Measurements from ENCODE around the gene BTBD3.

The BTBD3 gene

GRCh38 chr20:11901127-11901526 is 16.6 kb upstream of the BTBD3 start:
- no peak for TF ChIP-seq CTCF (IDR thresholded peaks at IDR 0.05)
- Histone ChIP-seq H3K36me3 (ENCODE audit: control insufficient read depth, insufficient read depth, low read length) (no peaks in the 10 kb centered on the region), H3K27me3 (ENCODE audit: control insufficient read depth, insufficient read depth, low read length) (no peaks in the 10 kb centered on the region), H3K4me1 (peaks cover 6% of the 10 kb centered on the region), H3K27ac (no peak overlapping the region), H3K9ac (no peak overlapping the region), H3K79me2 (peaks cover 52% of the 10 kb centered on the region), H3K9me3 (ENCODE audit: control insufficient read depth, low read length) (no peaks in the 10 kb centered on the region), H3K4me2 (ENCODE audit: low read length) (no peak overlapping the region), H3K4me3 (ENCODE audit: low read depth, low read length) (no peak overlapping the region), H2AFZ (no peak overlapping the region)

DNA sequence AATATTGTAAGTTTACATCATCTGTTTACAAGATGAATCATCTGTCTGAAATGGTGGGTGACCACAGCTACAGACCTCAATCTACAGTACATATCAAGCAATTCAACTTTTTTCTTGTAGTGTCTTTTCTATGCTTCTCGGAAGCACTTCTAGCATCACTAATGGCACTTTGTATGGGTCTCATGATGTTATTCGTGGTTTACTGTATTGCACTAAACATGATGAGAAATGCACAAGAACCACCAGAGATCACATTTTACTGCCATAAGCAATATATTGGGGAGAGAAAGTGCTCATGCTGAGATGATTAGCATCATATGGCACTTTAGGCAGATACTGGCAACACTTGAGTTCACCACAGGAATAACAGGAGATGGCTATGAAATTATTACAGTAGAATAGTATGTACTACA is 15.4 kb upstream of the BTBD3 start:
- no peak overlapping the region for H3K4me2 ChIP-seq (ENCODE audit: low read length)
- no peak overlapping the region for H3K9ac ChIP-seq
- TF ChIP-seq CTCF (IDR thresholded peaks at IDR 0.05) = no peak
- peaks cover 58% of the 10 kb centered on the region for H3K79me2 ChIP-seq
- H2AFZ ChIP-seq = no peak overlapping the region
- no peaks in the 10 kb centered on the region for H3K9me3 ChIP-seq (ENCODE audit: control insufficient read depth, low read length)
- H3K27ac ChIP-seq = no peak overlapping the region
- H3K27me3 ChIP-seq (ENCODE audit: control insufficient read depth, insufficient read depth, low read length) = no peaks in the 10 kb centered on the region
- H3K36me3 ChIP-seq (ENCODE audit: control insufficient read depth, insufficient read depth, low read length) = no peaks in the 10 kb centered on the region
- H3K4me3 ChIP-seq (ENCODE audit: low read depth, low read length) = no peak overlapping the region
- H3K4me1 ChIP-seq = peaks cover 2% of the 10 kb centered on the region

- TF ChIP-seq CTCF (IDR thresholded peaks at IDR 0.05) = no peak
- Histone ChIP-seq H3K27ac (no peak overlapping the region), H3K79me2 (peaks cover 57% of the 10 kb centered on the region)
These were observed 12.1 kb upstream of the BTBD3 start for GRCh38 chr20:11905460-11906179.

GRCh38 chr20:11906626-11907480 is 10.8 kb upstream of the BTBD3 start:
- Histone ChIP-seq H3K4me2 (ENCODE audit: low read length) (no peak overlapping the region), H3K27ac (no peak overlapping the region), H3K4me1 (peaks cover 2% of the 10 kb centered on the region), H3K9me3 (ENCODE audit: control insufficient read depth, low read length) (no peaks in the 10 kb centered on the region), H3K27me3 (ENCODE audit: control insufficient read depth, insufficient read depth, low read length) (no peaks in the 10 kb centered on the region), H3K9ac (no peak overlapping the region), H3K4me3 (ENCODE audit: low read depth, low read length) (no peak overlapping the region), H2AFZ (no peak overlapping the region), H3K79me2 (peaks cover 54% of the 10 kb centered on the region), H3K36me3 (ENCODE audit: control insufficient read depth, insufficient read depth, low read length) (no peaks in the 10 kb centered on the region)
- TF ChIP-seq CTCF (IDR thresholded peaks at IDR 0.05) = no peak

More at GRCh38 chr20:11905460-11906179, 12.1 kb upstream of the BTBD3 start:
- no peaks in the 10 kb centered on the region for H3K27me3 ChIP-seq (ENCODE audit: control insufficient read depth, insufficient read depth, low read length)
- H3K4me2 ChIP-seq (ENCODE audit: low read length) = no peak overlapping the region
- H3K4me1 ChIP-seq = peaks cover 2% of the 10 kb centered on the region
- H3K4me3 ChIP-seq (ENCODE audit: low read depth, low read length) = no peak overlapping the region
- no peaks in the 10 kb centered on the region for H3K9me3 ChIP-seq (ENCODE audit: control insufficient read depth, low read length)
- H2AFZ ChIP-seq = no peak overlapping the region
- no peaks in the 10 kb centered on the region for H3K36me3 ChIP-seq (ENCODE audit: control insufficient read depth, insufficient read depth, low read length)
- H3K9ac ChIP-seq = no peak overlapping the region
